GM20000 (cell line): Measurements from ENCODE around the gene HELZ.

Experiments used
- DNase-seq: peaks from one replicate; pipeline ENCODE4 v3.0.0; 2012; ENCODE audit warnings: low spot score
- CTCF ChIP-seq: IDR thresholded peaks from 2 replicates; pipeline ENCODE4 v1.5.1; 2012; ENCODE audit warnings: mild to moderate bottlenecking, control low read depth; ENCODE audit errors: extremely low read depth, missing control alignments

Gene HELZ

GRCh38 chr17:67180275-67180674 is 64.7 kb downstream of the HELZ start:
- no peak for TF ChIP-seq CTCF
- no peak for DNase-seq

- no peak for DNase-seq
- TF ChIP-seq CTCF = no peak
These were observed 66.4 kb downstream of the HELZ start for GRCh38 chr17:67178555-67178954.

- no peak for TF ChIP-seq CTCF
- no peak for DNase-seq
These were observed 67.3 kb downstream of the HELZ start for GRCh38 chr17:67177732-67178131.

- no peak for DNase-seq
- TF ChIP-seq CTCF = no peak
These were observed 70.8 kb downstream of the HELZ start for GRCh38 chr17:67174190-67174589.

- no peak for TF ChIP-seq CTCF
- DNase-seq = peak; percentile 62
These were observed 73.4 kb downstream of the HELZ start for GRCh38 chr17:67171560-67171959.

GRCh38 chr17:67168496-67168895 is 76.5 kb downstream of the HELZ start:
- no peak for TF ChIP-seq CTCF
- DNase-seq = no peak

- no peak for TF ChIP-seq CTCF
- no peak for DNase-seq
These were observed 79.8 kb downstream of the HELZ start for GRCh38 chr17:67165201-67165600.
